ENCODE measurements around the gene CSF3. TPM values are rescaled to one million over a fixed set of nuclear protein-coding genes. Genes with fewer than 3 reads are reported as not detected.

The CSF3 gene
- total RNA-seq, 4 donors from 2014 or later = not detected

DNA sequence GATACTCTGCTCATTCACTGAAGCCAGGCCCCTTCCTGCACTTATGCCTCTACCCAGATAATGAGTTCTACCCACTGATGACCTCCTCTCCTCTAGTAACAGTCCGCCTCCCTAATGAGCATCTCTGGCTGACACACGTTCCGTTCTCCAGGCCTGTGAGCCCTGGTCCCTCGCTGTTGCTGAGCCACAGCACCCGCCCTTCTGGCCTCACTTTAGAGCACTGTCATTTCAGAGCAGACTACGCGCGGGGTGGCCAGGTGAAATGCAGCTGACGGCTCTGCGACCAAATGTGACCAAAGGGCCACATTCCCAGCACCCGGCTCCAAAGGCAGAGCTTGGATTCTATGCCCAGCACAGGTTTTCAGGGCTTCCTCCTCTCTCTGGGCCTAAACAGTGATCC, 20.8 kb upstream of the CSF3 start:
- Histone ChIP-seq H3K27ac (no peak overlapping the region), H3K4me1 (no peaks in the 10 kb centered on the region), H3K4me3 (no peak overlapping the region), H3K27me3 (no peaks in the 10 kb centered on the region), H3K36me3 (peaks cover 0 to 84% (median 0%) of the 10 kb centered on the region in 3 donors), H3K9me3 (no peaks in the 10 kb centered on the region)
- no peak for DNase-seq
- TF ChIP-seq CTCF (IDR thresholded peaks at IDR 0.05) (no peak), POLR2A (IDR thresholded peaks at IDR 0.05) (no peak)

- TF ChIP-seq POLR2A (IDR thresholded peaks at IDR 0.05) (no peak), CTCF (IDR thresholded peaks at IDR 0.05) (no peak)
- DNase-seq = peak in 2 of 3 donors; percentile 62 to 67
- peaks cover 0 to 74% (median 0%) of the 10 kb centered on the region in 3 donors for H3K36me3 ChIP-seq
These were observed 19.8 kb upstream of the CSF3 start for GRCh38 chr17:39995438-39995837.

GRCh38 chr17:39996162-39996561, 19.1 kb upstream of the CSF3 start:
- TF ChIP-seq CTCF (IDR thresholded peaks at IDR 0.05) = no peak
- TF ChIP-seq POLR2A (IDR thresholded peaks at IDR 0.05) = no peak
- DNase-seq = no peak
- Histone ChIP-seq H3K27me3 (no peaks in the 10 kb centered on the region), H3K36me3 (peaks cover 0 to 67% (median 0%) of the 10 kb centered on the region in 3 donors), H3K4me3 (no peak overlapping the region), H3K27ac (no peak overlapping the region), H3K4me1 (no peaks in the 10 kb centered on the region), H3K9me3 (no peaks in the 10 kb centered on the region)

More at GRCh38 chr17:39995438-39995837, 19.8 kb upstream of the CSF3 start:
- Histone ChIP-seq H3K4me3 (no peak overlapping the region), H3K27ac (peak overlapping the region in 1 of 4 donors; percentile 25), H3K4me1 (no peaks in the 10 kb centered on the region), H3K9me3 (no peaks in the 10 kb centered on the region), H3K27me3 (no peaks in the 10 kb centered on the region)

GRCh38 chr17:39996800-39997199, 18.4 kb upstream of the CSF3 start:
- Histone ChIP-seq H3K27ac (no peak overlapping the region), H3K4me3 (no peak overlapping the region), H3K36me3 (peaks cover 0 to 61% (median 0%) of the 10 kb centered on the region in 3 donors), H3K27me3 (no peaks in the 10 kb centered on the region), H3K4me1 (no peaks in the 10 kb centered on the region), H3K9me3 (no peaks in the 10 kb centered on the region)
- DNase-seq = no peak
- TF ChIP-seq CTCF (IDR thresholded peaks at IDR 0.05) (no peak), POLR2A (IDR thresholded peaks at IDR 0.05) (no peak)

DNA sequence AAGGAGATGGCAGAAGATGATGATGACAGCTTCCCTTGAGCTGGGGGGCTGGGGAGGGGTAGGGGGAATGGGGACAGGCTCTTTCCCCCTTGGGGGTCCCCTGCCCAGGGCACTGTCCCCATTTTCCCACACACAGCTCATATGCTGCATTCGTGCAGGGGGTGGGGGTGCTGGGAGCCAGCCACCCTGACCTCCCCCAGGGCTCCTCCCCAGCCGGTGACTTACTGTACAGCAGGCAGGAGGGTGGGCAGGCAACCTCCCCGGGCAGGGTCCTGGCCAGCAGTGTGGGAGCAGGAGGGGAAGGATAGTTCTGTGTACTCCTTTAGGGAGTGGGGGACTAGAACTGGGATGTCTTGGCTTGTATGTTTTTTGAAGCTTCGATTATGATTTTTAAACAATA, 17.7 kb upstream of the CSF3 start:
- Histone ChIP-seq H3K9me3 (no peaks in the 10 kb centered on the region), H3K4me3 (no peak overlapping the region), H3K27ac (no peak overlapping the region), H3K36me3 (peaks cover 0 to 53% (median 0%) of the 10 kb centered on the region in 3 donors), H3K4me1 (no peaks in the 10 kb centered on the region), H3K27me3 (no peaks in the 10 kb centered on the region)
- no peak for DNase-seq
- TF ChIP-seq POLR2A (IDR thresholded peaks at IDR 0.05) (no peak), CTCF (IDR thresholded peaks at IDR 0.05) (no peak)

DNA sequence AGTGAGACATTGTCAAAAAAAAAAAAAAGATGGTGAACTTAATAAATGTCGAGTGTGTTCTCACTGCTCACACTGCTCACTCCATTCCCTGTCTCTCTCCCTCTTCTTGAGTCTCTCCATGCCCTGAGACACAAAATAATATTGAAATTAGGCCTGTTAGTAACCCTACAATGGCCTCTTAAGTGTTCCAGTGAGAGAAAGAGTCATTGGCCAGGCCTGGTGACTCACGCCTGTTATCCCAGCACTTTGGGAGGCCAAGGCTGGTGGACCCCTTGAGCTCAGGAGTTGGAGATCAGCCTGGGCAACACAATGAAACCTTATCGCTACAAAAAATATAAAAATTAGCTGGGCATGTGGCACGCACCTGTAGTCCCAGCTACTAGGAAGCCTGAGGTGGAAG, 16.2 kb upstream of the CSF3 start:
- Histone ChIP-seq H3K4me1 (no peaks in the 10 kb centered on the region), H3K27me3 (no peaks in the 10 kb centered on the region), H3K9me3 (no peaks in the 10 kb centered on the region), H3K27ac (no peak overlapping the region), H3K4me3 (no peak overlapping the region), H3K36me3 (peaks cover 0 to 38% (median 0%) of the 10 kb centered on the region in 3 donors)
- DNase-seq = no peak
- TF ChIP-seq CTCF (IDR thresholded peaks at IDR 0.05) = no peak
- no peak for TF ChIP-seq POLR2A (IDR thresholded peaks at IDR 0.05)
